Stimulated activated CD8-positive, alpha-beta memory T cell treated with anti-CD3 and anti-CD28 coated beads, Interleukin-7, amount 100 ng/mL, for 48 hours (primary cell): ENCODE results near the gene MCF2.

Experiments used
- DNase-seq, 2 donors: peaks; one replicate each; pipeline ENCODE4 v3.0.0-alpha.2; 2020; ENCODE audit warnings: low read depth in 1 of 2; ENCODE audit errors: extremely low read depth in 1 of 2

The MCF2 gene

GRCh38 chrX:139639253-139639652, 68.7 kb downstream of the MCF2 start:
- DNase-seq = no peak

GRCh38 chrX:139600105-139600504, 107.9 kb downstream of the MCF2 start:
- DNase-seq = no peak

- DNase-seq = no peak
Measured at GRCh38 chrX:139596068-139596467, 111.9 kb downstream of the MCF2 start.

GRCh38 chrX:139585613-139586012, 122.4 kb downstream of the MCF2 start:
- no peak for DNase-seq

- no peak for DNase-seq
Measured at GRCh38 chrX:139581068-139581467, 126.9 kb downstream of the MCF2 start.

- no peak for DNase-seq
Measured at GRCh38 chrX:139566981-139567380, 141.0 kb downstream of the MCF2 start.

- DNase-seq = no peak
Measured at GRCh38 chrX:139563251-139563650, 144.7 kb downstream of the MCF2 start.

GRCh38 chrX:139560221-139560620, 147.7 kb downstream of the MCF2 start:
- DNase-seq = no peak

- DNase-seq = no peak
Measured at GRCh38 chrX:139559383-139560042, 148.5 kb downstream of the MCF2 start.

GRCh38 chrX:139554991-139555675, 152.8 kb downstream of the MCF2 start:
- no peak for DNase-seq

GRCh38 chrX:139554376-139554775, 153.6 kb downstream of the MCF2 start:
- DNase-seq = no peak

GRCh38 chrX:139544591-139544990, 163.4 kb downstream of the MCF2 start:
- DNase-seq = no peak

- no peak for DNase-seq
Measured at GRCh38 chrX:139543920-139544319, 164.0 kb downstream of the MCF2 start.

GRCh38 chrX:139542652-139543051, 165.3 kb downstream of the MCF2 start:
- DNase-seq = no peak

- no peak for DNase-seq
Measured at GRCh38 chrX:139538907-139539790, 168.8 kb downstream of the MCF2 start.

- no peak for DNase-seq
Measured at GRCh38 chrX:139533444-139533843, 174.5 kb downstream of the MCF2 start.

- no peak for DNase-seq
Measured at GRCh38 chrX:139532834-139533233, 175.1 kb downstream of the MCF2 start.
